HG03342 (cell line): ENCODE results near the gene EIF3L.
"Not testable (repeated sequence)": the region's sequence is repeated elsewhere in the genome, so short reads cannot be mapped to it uniquely, and the experiment has no call there.

Experiments
- ATAC-seq: cut with Tn5 transposase; IDR thresholded peaks from one replicate; pipeline ENCODE4 v1.9.1; 2021; ENCODE audit warnings: mild to moderate bottlenecking, moderate library complexity; ENCODE audit not compliant: unreplicated experiment

Gene EIF3L

GRCh38 chr22:37849089-37849751 is at the start of gene EIF3L:
Gene EIF3L (plus strand): TSS chr22:37849419. CDS start chr22:37849450, 31 bp downstream.
- ATAC-seq: peak; percentile 48

GRCh38 chr22:37799979-37800378 is 49.2 kb upstream of the EIF3L start:
- not testable (repeated sequence) for ATAC-seq

GRCh38 chr22:37801946-37802309 is 47.3 kb upstream of the EIF3L start:
- ATAC-seq: no peak

GRCh38 chr22:37802310-37803194 is 46.7 kb upstream of the EIF3L start:
- ATAC-seq: no peak

GRCh38 chr22:37803195-37803638 is 46.0 kb upstream of the EIF3L start:
- no peak for ATAC-seq

- no peak for ATAC-seq
These were observed 45.4 kb upstream of the EIF3L start for GRCh38 chr22:37803639-37804351.

- no peak for ATAC-seq
These were observed 44.8 kb upstream of the EIF3L start for GRCh38 chr22:37804352-37804880.

GRCh38 chr22:37804881-37805809 is 44.1 kb upstream of the EIF3L start:
- no peak for ATAC-seq

GRCh38 chr22:37805810-37806277 is 43.4 kb upstream of the EIF3L start:
- no peak for ATAC-seq

- ATAC-seq: no peak
These were observed 42.5 kb upstream of the EIF3L start for GRCh38 chr22:37806409-37807333.

GRCh38 chr22:37807410-37808293 is 41.6 kb upstream of the EIF3L start, which contains the start of gene GCAT:
Gene GCAT (plus strand): TSS chr22:37807934. CDS start chr22:37807968, 34 bp downstream.
- ATAC-seq: peak; percentile 76

GRCh38 chr22:37808294-37808657 is 40.9 kb upstream of the EIF3L start:
- ATAC-seq: no peak

GRCh38 chr22:37809672-37810333 is 39.4 kb upstream of the EIF3L start:
- ATAC-seq: no peak

GRCh38 chr22:37811867-37812266 is 37.4 kb upstream of the EIF3L start:
- no peak for ATAC-seq

- no peak for ATAC-seq
These were observed 36.1 kb upstream of the EIF3L start for GRCh38 chr22:37812869-37813678.

- no peak for ATAC-seq
These were observed 33.6 kb upstream of the EIF3L start for GRCh38 chr22:37815593-37815992.
